Activated naive CD8-positive, alpha-beta T cell treated with anti-CD3 and anti-CD28 coated beads, Interleukin-2, amount 50 U/mL, for 16 hours (primary cell): ENCODE data around the gene CAPG.

Source experiments
- DNase-seq: peaks from one replicate; pipeline ENCODE4 v3.0.0-alpha.2; 2020; ENCODE audit warnings: low read depth, low spot score

CAPG gene

DNA sequence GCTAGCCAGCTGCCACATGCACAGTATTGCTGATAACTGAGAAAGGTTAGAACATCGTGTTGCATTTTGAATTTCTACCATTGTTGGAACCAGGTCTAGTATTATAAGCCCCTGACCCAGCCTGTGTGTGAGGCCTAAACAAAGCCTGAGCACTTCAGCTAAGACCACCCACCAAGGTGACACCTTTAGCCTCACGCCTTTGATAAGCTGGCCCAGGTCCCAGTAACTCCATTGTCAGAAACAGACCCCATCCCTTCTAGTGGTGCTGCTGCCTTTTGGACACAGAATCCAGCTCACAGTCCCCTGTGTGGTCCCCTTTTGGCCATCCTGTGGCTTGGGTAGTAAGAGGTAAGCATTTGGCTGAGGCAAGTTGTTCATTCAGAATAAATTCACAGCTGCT, 54.0 kb downstream of the CAPG start:
- DNase-seq, result no peak

- no peak for DNase-seq
Observed at GRCh38 chr2:85355521-85355920, 54.6 kb downstream of the CAPG start.

DNA sequence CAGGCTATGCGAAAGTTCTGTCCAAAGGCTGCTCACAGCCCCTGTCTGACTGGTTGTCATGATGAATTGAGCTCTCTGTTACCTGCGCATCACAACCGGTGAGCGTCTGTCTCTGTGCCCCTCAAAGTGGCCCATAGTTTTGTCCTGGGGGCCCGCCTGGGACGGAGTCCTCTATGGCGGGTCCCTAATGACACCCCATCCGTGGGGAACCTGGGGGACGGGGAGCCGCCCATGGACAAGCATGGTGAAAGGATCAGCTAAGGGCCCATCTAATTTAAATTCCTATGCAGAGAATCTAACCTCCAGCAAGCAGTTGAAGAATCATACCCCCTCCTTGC, 55.1 kb downstream of the CAPG start:
- no peak for DNase-seq

GRCh38 chr2:85354286-85355072, 55.7 kb downstream of the CAPG start, which contains the start of the genes ELMOD3 and RETSAT:
TSS of gene ELMOD3 (plus strand) at chr2:85354769. CDS start at chr2:85357199, 2,430 bp downstream.
TSS of gene RETSAT (minus strand) at chr2:85354528. CDS start at chr2:85354507, 21 bp downstream.
- DNase-seq, result peak; percentile 95

DNA sequence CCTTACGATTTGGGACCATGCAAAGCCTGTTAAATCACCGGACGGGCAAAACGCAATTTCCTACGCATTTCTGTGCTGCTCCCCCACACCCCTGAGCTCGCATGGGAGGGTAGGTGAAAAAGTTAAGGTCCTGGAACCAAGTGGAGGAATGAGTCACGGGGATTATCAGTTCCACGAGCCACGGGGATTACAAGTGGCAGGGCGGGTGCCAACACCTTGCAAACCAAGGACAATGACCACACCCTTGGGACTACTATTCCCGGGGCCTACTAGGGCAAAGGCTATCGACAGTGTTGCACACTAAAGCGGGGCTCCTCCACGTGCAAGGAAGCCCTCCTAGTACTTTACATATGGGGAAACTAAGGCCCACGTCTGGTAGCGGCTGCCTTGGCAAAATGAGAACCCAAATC, 56.3 kb downstream of the CAPG start:
- no peak for DNase-seq

- no peak for DNase-seq
Observed at GRCh38 chr2:85347599-85347998, 62.6 kb downstream of the CAPG start.
